ENCODE data around the gene CSTPP1.

DNA sequence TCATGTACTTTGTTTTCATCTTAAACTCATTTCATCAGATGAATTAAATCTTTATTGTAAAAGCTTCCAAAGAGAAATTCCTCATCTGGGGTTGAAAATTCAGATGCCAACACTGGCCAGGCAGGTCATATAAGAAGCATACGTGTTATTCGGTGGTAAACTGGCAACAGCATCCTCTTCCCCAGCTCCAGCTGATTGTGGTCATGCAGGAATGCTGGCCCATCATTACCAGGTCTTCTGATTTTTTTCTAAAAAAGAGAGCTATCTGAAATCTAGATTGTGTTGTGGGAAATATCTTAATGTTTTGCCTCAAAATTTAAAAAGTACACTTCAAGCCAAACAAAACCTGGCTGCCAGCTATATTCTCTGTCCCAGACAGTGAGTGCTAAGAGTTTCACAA, 186.5 kb downstream of the CSTPP1 start:
- TF ChIP-seq, protein P1, sequence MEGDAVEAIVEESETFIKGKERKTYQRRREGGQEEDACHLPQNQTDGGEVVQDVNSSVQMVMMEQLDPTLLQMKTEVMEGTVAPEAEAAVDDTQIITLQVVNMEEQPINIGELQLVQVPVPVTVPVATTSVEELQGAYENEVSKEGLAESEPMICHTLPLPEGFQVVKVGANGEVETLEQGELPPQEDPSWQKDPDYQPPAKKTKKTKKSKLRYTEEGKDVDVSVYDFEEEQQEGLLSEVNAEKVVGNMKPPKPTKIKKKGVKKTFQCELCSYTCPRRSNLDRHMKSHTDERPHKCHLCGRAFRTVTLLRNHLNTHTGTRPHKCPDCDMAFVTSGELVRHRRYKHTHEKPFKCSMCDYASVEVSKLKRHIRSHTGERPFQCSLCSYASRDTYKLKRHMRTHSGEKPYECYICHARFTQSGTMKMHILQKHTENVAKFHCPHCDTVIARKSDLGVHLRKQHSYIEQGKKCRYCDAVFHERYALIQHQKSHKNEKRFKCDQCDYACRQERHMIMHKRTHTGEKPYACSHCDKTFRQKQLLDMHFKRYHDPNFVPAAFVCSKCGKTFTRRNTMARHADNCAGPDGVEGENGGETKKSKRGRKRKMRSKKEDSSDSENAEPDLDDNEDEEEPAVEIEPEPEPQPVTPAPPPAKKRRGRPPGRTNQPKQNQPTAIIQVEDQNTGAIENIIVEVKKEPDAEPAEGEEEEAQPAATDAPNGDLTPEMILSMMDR (IDR thresholded peaks at IDR 0.05; ENCODE audit: insufficient read depth, low read depth, low read length): no peak
- TF ChIP-seq EZH2 (IDR thresholded peaks at IDR 0.05; ENCODE audit: insufficient read depth, low read length): no peak
